Measurements from ENCODE around the gene APCDD1L. TPM values are rescaled to one million over a fixed set of nuclear protein-coding genes. Genes with fewer than 3 reads are reported as not detected.

APCDD1L gene
- total and polyA plus RNA-seq, 4 donors = 0.04 TPM; not detected in 3

DNA sequence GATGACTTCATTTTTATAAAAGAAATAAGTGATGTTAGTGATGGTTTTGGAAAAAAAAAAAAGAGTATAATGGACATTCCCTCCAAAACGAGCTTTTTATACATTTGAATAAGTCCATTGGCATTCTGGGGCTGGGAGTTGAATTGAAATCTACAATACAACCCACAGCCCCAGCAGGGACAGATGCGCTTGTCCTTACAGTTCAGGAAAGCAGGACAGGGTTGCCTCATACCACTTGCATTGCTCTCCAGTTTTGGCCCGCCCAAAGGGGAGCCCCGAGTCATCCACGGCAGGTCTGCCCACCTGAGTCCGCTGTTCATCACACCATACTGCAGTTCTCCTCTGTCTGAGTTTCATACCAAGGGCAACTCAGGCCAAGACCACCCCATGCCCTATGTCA lies 80.0 kb downstream of the APCDD1L start:
- Histone ChIP-seq H3K27ac (ENCODE audit: low read depth in 1 of 2, low read length in 2 of 2) (no peak overlapping the region), H3K27me3 (ENCODE audit: control insufficient read depth in 4 of 4, insufficient read depth in 4 of 4, low read length in 3 of 4) (no peaks in the 10 kb centered on the region), H3K4me1 (ENCODE audit: control insufficient read depth in 4 of 4, insufficient read depth in 4 of 4, low read length in 3 of 4) (peaks cover 22 to 43% (median 31%) of the 10 kb centered on the region in 4 donors), H3K4me3 (ENCODE audit: low read depth in 1 of 3, low read length in 3 of 3) (no peak overlapping the region), H3K9me3 (ENCODE audit: control insufficient read depth in 4 of 4, low read length in 3 of 4) (no peaks in the 10 kb centered on the region), H3K36me3 (ENCODE audit: control insufficient read depth in 4 of 4, insufficient read depth in 3 of 4, low read depth in 1 of 4, low read length in 3 of 4) (peaks cover 0 to 2% (median 0%) of the 10 kb centered on the region in 4 donors), H3K9ac (ENCODE audit: low read depth in 1 of 2, low read length in 2 of 2) (no peak overlapping the region)
- 93% methylated on average over 6 of the region's 6 CpGs for WGBS
- TF ChIP-seq SP1 (IDR thresholded peaks at IDR 0.05) (no peak), RAD21 (IDR thresholded peaks at IDR 0.05) (no peak), TAF1 (conservative IDR thresholded peaks at IDR 0.05) (no peak)
- TF ChIP-seq, protein P1, sequence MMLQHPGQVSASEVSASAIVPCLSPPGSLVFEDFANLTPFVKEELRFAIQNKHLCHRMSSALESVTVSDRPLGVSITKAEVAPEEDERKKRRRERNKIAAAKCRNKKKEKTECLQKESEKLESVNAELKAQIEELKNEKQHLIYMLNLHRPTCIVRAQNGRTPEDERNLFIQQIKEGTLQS (IDR thresholded peaks at IDR 0.05) = no peak
- DNase-seq (ENCODE audit: low spot score) = no peak

- Histone ChIP-seq H3K27me3 (ENCODE audit: control insufficient read depth in 4 of 4, insufficient read depth in 4 of 4, low read length in 3 of 4) (no peaks in the 10 kb centered on the region), H3K36me3 (ENCODE audit: control insufficient read depth in 4 of 4, insufficient read depth in 3 of 4, low read depth in 1 of 4, low read length in 3 of 4) (peaks cover 0 to 2% (median 0%) of the 10 kb centered on the region in 4 donors), H3K27ac (ENCODE audit: low read depth in 1 of 2, low read length in 2 of 2) (no peak overlapping the region), H3K4me3 (ENCODE audit: low read depth in 1 of 3, low read length in 3 of 3) (no peak overlapping the region), H3K9me3 (ENCODE audit: control insufficient read depth in 4 of 4, low read length in 3 of 4) (no peaks in the 10 kb centered on the region), H3K9ac (ENCODE audit: low read depth in 1 of 2, low read length in 2 of 2) (no peak overlapping the region), H3K4me1 (ENCODE audit: control insufficient read depth in 4 of 4, insufficient read depth in 4 of 4, low read length in 3 of 4) (peaks cover 22 to 43% (median 31%) of the 10 kb centered on the region in 4 donors)
- DNase-seq (ENCODE audit: low spot score) = no peak
- TF ChIP-seq FOXA2 (IDR thresholded peaks at IDR 0.05) (no peak), GABPA (IDR thresholded peaks at IDR 0.05 in 1 of 2, conservative IDR thresholded peaks at IDR 0.05 in 1 of 2) (no peak), RXRA (IDR thresholded peaks at IDR 0.05) (no peak), HNF4G (IDR thresholded peaks at IDR 0.05) (no peak), NR2F2 (IDR thresholded peaks at IDR 0.05) (no peak), RAD21 (IDR thresholded peaks at IDR 0.05) (no peak), YY1 (IDR thresholded peaks at IDR 0.05) (no peak)
- TF ChIP-seq, protein P1 (IDR thresholded peaks at IDR 0.05) = no peak
- 87% methylated on average over 5 of the region's 5 CpGs for WGBS
Observed at GRCh38 chr20:58434326-58434725, 80.9 kb downstream of the APCDD1L start.

- H3K27ac ChIP-seq (ENCODE audit: low read depth in 1 of 2, low read length in 2 of 2) = no peak overlapping the region
Observed at GRCh38 chr20:58433759-58434158, 81.4 kb downstream of the APCDD1L start.

More at GRCh38 chr20:58433759-58434158, 81.4 kb downstream of the APCDD1L start:
- TF ChIP-seq NR2F2 (IDR thresholded peaks at IDR 0.05) = no peak
- TF ChIP-seq EGR1 (IDR thresholded peaks at IDR 0.05; ENCODE audit: low read depth in 2 of 2) = no peak
- TF ChIP-seq, protein P2, sequence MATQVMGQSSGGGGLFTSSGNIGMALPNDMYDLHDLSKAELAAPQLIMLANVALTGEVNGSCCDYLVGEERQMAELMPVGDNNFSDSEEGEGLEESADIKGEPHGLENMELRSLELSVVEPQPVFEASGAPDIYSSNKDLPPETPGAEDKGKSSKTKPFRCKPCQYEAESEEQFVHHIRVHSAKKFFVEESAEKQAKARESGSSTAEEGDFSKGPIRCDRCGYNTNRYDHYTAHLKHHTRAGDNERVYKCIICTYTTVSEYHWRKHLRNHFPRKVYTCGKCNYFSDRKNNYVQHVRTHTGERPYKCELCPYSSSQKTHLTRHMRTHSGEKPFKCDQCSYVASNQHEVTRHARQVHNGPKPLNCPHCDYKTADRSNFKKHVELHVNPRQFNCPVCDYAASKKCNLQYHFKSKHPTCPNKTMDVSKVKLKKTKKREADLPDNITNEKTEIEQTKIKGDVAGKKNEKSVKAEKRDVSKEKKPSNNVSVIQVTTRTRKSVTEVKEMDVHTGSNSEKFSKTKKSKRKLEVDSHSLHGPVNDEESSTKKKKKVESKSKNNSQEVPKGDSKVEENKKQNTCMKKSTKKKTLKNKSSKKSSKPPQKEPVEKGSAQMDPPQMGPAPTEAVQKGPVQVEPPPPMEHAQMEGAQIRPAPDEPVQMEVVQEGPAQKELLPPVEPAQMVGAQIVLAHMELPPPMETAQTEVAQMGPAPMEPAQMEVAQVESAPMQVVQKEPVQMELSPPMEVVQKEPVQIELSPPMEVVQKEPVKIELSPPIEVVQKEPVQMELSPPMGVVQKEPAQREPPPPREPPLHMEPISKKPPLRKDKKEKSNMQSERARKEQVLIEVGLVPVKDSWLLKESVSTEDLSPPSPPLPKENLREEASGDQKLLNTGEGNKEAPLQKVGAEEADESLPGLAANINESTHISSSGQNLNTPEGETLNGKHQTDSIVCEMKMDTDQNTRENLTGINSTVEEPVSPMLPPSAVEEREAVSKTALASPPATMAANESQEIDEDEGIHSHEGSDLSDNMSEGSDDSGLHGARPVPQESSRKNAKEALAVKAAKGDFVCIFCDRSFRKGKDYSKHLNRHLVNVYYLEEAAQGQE (IDR thresholded peaks at IDR 0.05) = no peak
- no peak for TF ChIP-seq FOXA1 (IDR thresholded peaks at IDR 0.05)
- no peak for TF ChIP-seq GABPA (IDR thresholded peaks at IDR 0.05 in 1 of 2, conservative IDR thresholded peaks at IDR 0.05 in 1 of 2)
- no peak for TF ChIP-seq FOXA2 (IDR thresholded peaks at IDR 0.05)
- TF ChIP-seq, protein P3, sequence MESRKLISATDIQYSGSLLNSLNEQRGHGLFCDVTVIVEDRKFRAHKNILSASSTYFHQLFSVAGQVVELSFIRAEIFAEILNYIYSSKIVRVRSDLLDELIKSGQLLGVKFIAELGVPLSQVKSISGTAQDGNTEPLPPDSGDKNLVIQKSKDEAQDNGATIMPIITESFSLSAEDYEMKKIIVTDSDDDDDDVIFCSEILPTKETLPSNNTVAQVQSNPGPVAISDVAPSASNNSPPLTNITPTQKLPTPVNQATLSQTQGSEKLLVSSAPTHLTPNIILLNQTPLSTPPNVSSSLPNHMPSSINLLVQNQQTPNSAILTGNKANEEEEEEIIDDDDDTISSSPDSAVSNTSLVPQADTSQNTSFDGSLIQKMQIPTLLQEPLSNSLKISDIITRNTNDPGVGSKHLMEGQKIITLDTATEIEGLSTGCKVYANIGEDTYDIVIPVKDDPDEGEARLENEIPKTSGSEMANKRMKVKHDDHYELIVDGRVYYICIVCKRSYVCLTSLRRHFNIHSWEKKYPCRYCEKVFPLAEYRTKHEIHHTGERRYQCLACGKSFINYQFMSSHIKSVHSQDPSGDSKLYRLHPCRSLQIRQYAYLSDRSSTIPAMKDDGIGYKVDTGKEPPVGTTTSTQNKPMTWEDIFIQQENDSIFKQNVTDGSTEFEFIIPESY (IDR thresholded peaks at IDR 0.05) = no peak
- no peak for TF ChIP-seq HNF4A (conservative IDR thresholded peaks at IDR 0.05)
- TF ChIP-seq RXRA (IDR thresholded peaks at IDR 0.05) = no peak
- TF ChIP-seq CTCF (IDR thresholded peaks at IDR 0.05; ENCODE audit: low read depth, low read length, missing input control) = no peak
- WGBS = 75% methylated on average over 1 of the region's 1 CpG
- no peaks in the 10 kb centered on the region for H3K27me3 ChIP-seq (ENCODE audit: control insufficient read depth in 4 of 4, insufficient read depth in 4 of 4, low read length in 3 of 4)
- DNase-seq (ENCODE audit: low spot score) = no peak
- H3K9ac ChIP-seq (ENCODE audit: low read depth in 1 of 2, low read length in 2 of 2) = no peak overlapping the region
- H3K9me3 ChIP-seq (ENCODE audit: control insufficient read depth in 4 of 4, low read length in 3 of 4) = no peaks in the 10 kb centered on the region
- peaks cover 0 to 2% (median 0%) of the 10 kb centered on the region in 4 donors for H3K36me3 ChIP-seq (ENCODE audit: control insufficient read depth in 4 of 4, insufficient read depth in 3 of 4, low read depth in 1 of 4, low read length in 3 of 4)
- peaks cover 22 to 43% (median 31%) of the 10 kb centered on the region in 4 donors for H3K4me1 ChIP-seq (ENCODE audit: control insufficient read depth in 4 of 4, insufficient read depth in 4 of 4, low read length in 3 of 4)
- no peak overlapping the region for H3K4me3 ChIP-seq (ENCODE audit: low read depth in 1 of 3, low read length in 3 of 3)
